Activated CD4-positive, CD25-positive, alpha-beta regulatory T cell treated with anti-CD3 and anti-CD28 coated beads, Interleukin-2, amount 50 U/mL, for 16 hours (primary cell): ENCODE data around the gene PRPH.

ENCODE experiments used
- DNase-seq: peaks from one replicate; pipeline ENCODE4 v3.0.0-alpha.2; 2020; ENCODE audit warnings: low read depth, low spot score

PRPH gene

GRCh38 chr12:49345825-49346658 is 51.1 kb downstream of the PRPH start:
- no peak for DNase-seq

- DNase-seq, result no peak
These were observed 51.8 kb downstream of the PRPH start, which contains the start of gene DNAJC22 for GRCh38 chr12:49346659-49347310. Gene DNAJC22 (plus strand): TSS chr12:49346888. CDS start chr12:49348873, 1,985 bp downstream.

- peak; percentile 68 for DNase-seq
These were observed 52.6 kb downstream of the PRPH start for GRCh38 chr12:49347311-49348193.
